HepG2 (cell line): ENCODE results near the gene ZFTA.

Experiments used
- ARNTL ChIP-seq: sonication (generic); formaldehyde crosslinking; IDR thresholded peaks from 2 replicates; pipeline ENCODE4 v1.4.0; 2020; ENCODE audit warnings: mild to moderate bottlenecking, missing genetic modification reagents
- CTCF ChIP-seq: sonication (generic); formaldehyde crosslinking; IDR thresholded peaks from 2 replicates; pipeline ENCODE4 v1.5.0; 2020; ENCODE audit warnings: mild to moderate bottlenecking, missing genetic modification reagents, moderate library complexity
- HMGA1 ChIP-seq: sonication (generic); formaldehyde crosslinking; conservative IDR thresholded peaks from 2 replicates; pipeline ENCODE4 v1.4.0; 2020; ENCODE audit warnings: missing genetic modification reagents
- HNF4A ChIP-seq: sonication (generic); formaldehyde crosslinking; IDR thresholded peaks from 2 replicates; pipeline ENCODE4 v1.4.0; 2020; ENCODE audit warnings: missing genetic modification reagents
- KLF6 ChIP-seq: IDR thresholded peaks from 2 replicates; pipeline ENCODE4 v1.8.0; 2016; ENCODE audit warnings: missing biosample characterization, missing genetic modification reagents
- PBX3 ChIP-seq: sonication (generic); formaldehyde crosslinking; IDR thresholded peaks from 2 replicates; pipeline ENCODE4 v1.8.1; 2023; ENCODE audit warnings: missing genetic modification reagents, inconsistent platforms, borderline replicate concordance
- POLR2AphosphoS5 ChIP-seq: IDR thresholded peaks from 2 replicates; pipeline ENCODE4 v1.6.1; 2012; ENCODE audit warnings: low read depth, low read length
- TEAD2 ChIP-seq: sonication (generic); formaldehyde crosslinking; IDR thresholded peaks from 2 replicates; pipeline ENCODE4 v1.9.0; 2021; ENCODE audit warnings: missing genetic modification reagents
- ZNF362 ChIP-seq: sonication (generic); formaldehyde crosslinking; IDR thresholded peaks from 2 replicates; pipeline ENCODE4 v1.4.0; 2020; ENCODE audit warnings: missing genetic modification reagents, mild to moderate bottlenecking, borderline replicate concordance

- no peak for TF ChIP-seq CTCF (CRISPR knock-in tag)
- TF ChIP-seq HMGA1 = no peak
- no peak for TF ChIP-seq HNF4A (CRISPR knock-in tag)
- TF ChIP-seq KLF6 (CRISPR knock-in tag) = no peak
- no peak for TF ChIP-seq POLR2AphosphoS5
- TF ChIP-seq ZNF362 = no peak
- TF ChIP-seq ARNTL (CRISPR knock-in tag) = no peak
- TF ChIP-seq PBX3 (CRISPR knock-in tag) = no peak
- no peak for TF ChIP-seq TEAD2 (CRISPR knock-in tag)
These were observed 19.0 kb downstream of the ZFTA start for GRCh38 chr11:63749624-63750023.
